NCI-H345 treated with DMSO at 0.1 percent for 48 hours (cell line): Measurements from ENCODE around the gene IGF2BP2.
"Not testable (repeated sequence)": the region's sequence is repeated elsewhere in the genome, so short reads cannot be mapped to it uniquely, and the experiment has no call there.

Source experiments
- DNase-seq: peaks from one replicate; lab custom pipeline; 2025; ENCODE audit not compliant: unreplicated experiment; lab: John Stamatoyannopoulos, UW

Gene IGF2BP2

GRCh38 chr3:185716436-185717108, 108.3 kb downstream of the IGF2BP2 start:
- no peak for DNase-seq

GRCh38 chr3:185715091-185715490, 109.8 kb downstream of the IGF2BP2 start:
- no peak for DNase-seq

GRCh38 chr3:185714085-185714484, 110.8 kb downstream of the IGF2BP2 start:
- DNase-seq, result no peak

- no peak for DNase-seq
Observed at GRCh38 chr3:185713015-185713414, 111.8 kb downstream of the IGF2BP2 start.

- DNase-seq, result no peak
Observed at GRCh38 chr3:185712337-185712736, 112.5 kb downstream of the IGF2BP2 start.

GRCh38 chr3:185711255-185711870, 113.5 kb downstream of the IGF2BP2 start:
- DNase-seq, result no peak

GRCh38 chr3:185709251-185709955, 115.4 kb downstream of the IGF2BP2 start:
- peak; percentile 57 for DNase-seq

- DNase-seq, result no peak
Observed at GRCh38 chr3:185708392-185708791, 116.5 kb downstream of the IGF2BP2 start.

GRCh38 chr3:185705498-185705897, 119.3 kb downstream of the IGF2BP2 start:
- DNase-seq, result no peak

GRCh38 chr3:185702262-185703225, 122.3 kb downstream of the IGF2BP2 start:
- no peak for DNase-seq

- DNase-seq, result no peak
Observed at GRCh38 chr3:185701611-185702261, 123.1 kb downstream of the IGF2BP2 start.

- DNase-seq, result no peak
Observed at GRCh38 chr3:185699927-185700326, 124.9 kb downstream of the IGF2BP2 start.

GRCh38 chr3:185697228-185697627, 127.6 kb downstream of the IGF2BP2 start:
- DNase-seq, result not testable (repeated sequence)

- DNase-seq, result no peak
Observed at GRCh38 chr3:185696039-185696438, 128.8 kb downstream of the IGF2BP2 start.

GRCh38 chr3:185693985-185694653, 130.7 kb downstream of the IGF2BP2 start:
- DNase-seq, result no peak

- DNase-seq, result no peak
Observed at GRCh38 chr3:185691622-185692021, 133.2 kb downstream of the IGF2BP2 start.

- no peak for DNase-seq
Observed at GRCh38 chr3:185687271-185687878, 137.5 kb downstream of the IGF2BP2 start.

GRCh38 chr3:185685231-185686035, 139.4 kb downstream of the IGF2BP2 start:
- no peak for DNase-seq

GRCh38 chr3:185680231-185680630, 144.6 kb downstream of the IGF2BP2 start:
- no peak for DNase-seq
